ENCODE results near the gene ENTHD1.

DNA sequence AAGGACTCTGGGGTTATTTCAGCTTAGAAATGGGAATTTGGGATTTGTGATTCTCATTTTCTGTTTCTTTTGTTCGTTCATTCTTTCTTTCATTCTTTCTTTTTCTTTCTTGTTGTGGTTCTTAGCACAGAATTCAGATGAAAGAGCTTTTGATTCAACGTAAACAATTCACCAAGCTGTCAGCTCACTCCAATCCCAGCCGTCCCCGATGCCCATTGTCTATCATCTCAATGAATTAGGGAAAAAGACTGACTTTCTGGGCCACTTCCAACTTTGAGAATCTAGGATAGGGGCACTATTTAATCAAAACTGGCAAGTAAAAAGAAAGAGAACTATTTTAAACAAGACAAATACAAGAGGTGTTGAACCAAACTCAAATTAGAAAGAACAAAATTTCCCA is 41.6 kb upstream of the ENTHD1 start:
- TF ChIP-seq EZH2 (IDR thresholded peaks at IDR 0.05; ENCODE audit: borderline replicate concordance, low read depth, low read length, severe bottlenecking) (no peak), POLR2A (IDR thresholded peaks at IDR 0.05; ENCODE audit: low read depth, low read length) (no peak)
- TF ChIP-seq, protein P1, sequence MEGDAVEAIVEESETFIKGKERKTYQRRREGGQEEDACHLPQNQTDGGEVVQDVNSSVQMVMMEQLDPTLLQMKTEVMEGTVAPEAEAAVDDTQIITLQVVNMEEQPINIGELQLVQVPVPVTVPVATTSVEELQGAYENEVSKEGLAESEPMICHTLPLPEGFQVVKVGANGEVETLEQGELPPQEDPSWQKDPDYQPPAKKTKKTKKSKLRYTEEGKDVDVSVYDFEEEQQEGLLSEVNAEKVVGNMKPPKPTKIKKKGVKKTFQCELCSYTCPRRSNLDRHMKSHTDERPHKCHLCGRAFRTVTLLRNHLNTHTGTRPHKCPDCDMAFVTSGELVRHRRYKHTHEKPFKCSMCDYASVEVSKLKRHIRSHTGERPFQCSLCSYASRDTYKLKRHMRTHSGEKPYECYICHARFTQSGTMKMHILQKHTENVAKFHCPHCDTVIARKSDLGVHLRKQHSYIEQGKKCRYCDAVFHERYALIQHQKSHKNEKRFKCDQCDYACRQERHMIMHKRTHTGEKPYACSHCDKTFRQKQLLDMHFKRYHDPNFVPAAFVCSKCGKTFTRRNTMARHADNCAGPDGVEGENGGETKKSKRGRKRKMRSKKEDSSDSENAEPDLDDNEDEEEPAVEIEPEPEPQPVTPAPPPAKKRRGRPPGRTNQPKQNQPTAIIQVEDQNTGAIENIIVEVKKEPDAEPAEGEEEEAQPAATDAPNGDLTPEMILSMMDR (IDR thresholded peaks at IDR 0.05; ENCODE audit: extremely low read depth in 1 of 2, insufficient read depth in 1 of 2, low read depth in 1 of 2, low read length in 2 of 2) = no peak
